Measurements from ENCODE around the gene ADD3.

ADD3 gene

GRCh38 chr10:110153396-110153795, 145.6 kb downstream of the ADD3 start:
- no peak for TF ChIP-seq CTCF (IDR thresholded peaks at IDR 0.05; ENCODE audit: low read depth, low read length)
- no peak overlapping the region for H3K4me3 ChIP-seq (replicated peaks in 1 of 2; ENCODE audit: low read depth in 2 of 2, low read length in 2 of 2)
- DNase-seq (ENCODE audit: low read depth in 2 of 2): no peak

- TF ChIP-seq CTCF (IDR thresholded peaks at IDR 0.05; ENCODE audit: low read depth, low read length): no peak
- DNase-seq (ENCODE audit: low read depth in 2 of 2): no peak
- no peak overlapping the region for H3K4me3 ChIP-seq (replicated peaks in 1 of 2; ENCODE audit: low read depth in 2 of 2, low read length in 2 of 2)
These were observed 148.3 kb downstream of the ADD3 start for GRCh38 chr10:110156046-110156445.

DNA sequence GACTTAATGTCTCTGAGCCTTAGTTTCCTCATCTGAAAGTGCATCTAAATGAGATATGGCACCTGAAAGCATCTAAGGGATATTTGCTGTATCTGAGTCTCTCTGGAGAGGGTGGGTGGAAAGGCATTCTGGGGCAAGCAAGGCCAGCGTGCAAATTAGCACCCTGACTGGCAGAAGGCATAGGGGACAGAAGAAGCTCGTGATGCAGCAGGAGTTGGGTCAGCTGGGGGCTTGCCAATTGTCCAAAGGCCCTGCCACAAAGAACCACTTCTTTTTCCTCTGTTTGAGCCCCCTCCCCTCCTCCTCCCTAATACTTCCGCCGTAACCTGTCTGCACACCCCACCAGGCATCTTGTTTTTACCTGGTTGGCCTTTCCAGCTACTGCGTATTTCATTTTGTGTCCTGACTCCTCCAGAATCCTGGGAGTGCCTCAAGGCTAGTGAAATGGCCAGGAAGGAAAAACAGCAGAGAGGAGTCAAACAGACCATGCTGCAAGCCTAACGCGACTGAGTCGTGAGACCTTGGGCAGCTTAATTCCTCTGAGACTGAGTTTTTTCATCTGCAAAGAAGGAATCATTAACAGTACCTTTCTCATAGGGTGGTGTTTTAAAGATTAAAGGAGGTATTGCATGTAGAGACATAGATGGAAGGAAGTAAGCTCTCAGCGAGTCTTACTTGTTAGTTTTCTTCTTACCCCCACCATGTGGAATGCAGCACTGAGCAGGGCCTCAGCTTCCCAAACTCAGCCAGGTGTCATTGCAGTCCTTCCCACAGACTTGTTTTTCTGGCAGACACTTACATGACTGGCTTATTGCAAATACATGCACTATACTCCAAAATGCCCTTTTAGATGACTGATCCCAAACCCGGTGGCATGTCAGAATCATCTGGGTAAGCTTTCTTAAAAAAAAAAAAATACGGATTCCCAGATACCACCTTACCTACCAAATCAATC, 150.5 kb downstream of the ADD3 start:
- DNase-seq (ENCODE audit: low read depth in 2 of 2): no peak
- H3K4me3 ChIP-seq (replicated peaks in 1 of 2; ENCODE audit: low read depth in 2 of 2, low read length in 2 of 2): no peak overlapping the region
- TF ChIP-seq CTCF (IDR thresholded peaks at IDR 0.05; ENCODE audit: low read depth, low read length): no peak

GRCh38 chr10:110160081-110160480, 152.3 kb downstream of the ADD3 start:
- TF ChIP-seq CTCF (IDR thresholded peaks at IDR 0.05; ENCODE audit: low read depth, low read length): no peak
- H3K4me3 ChIP-seq (replicated peaks in 1 of 2; ENCODE audit: low read depth in 2 of 2, low read length in 2 of 2): no peak overlapping the region
- DNase-seq (ENCODE audit: low read depth in 2 of 2): no peak

GRCh38 chr10:110160522-110160921, 152.7 kb downstream of the ADD3 start:
- no peak overlapping the region for H3K4me3 ChIP-seq (replicated peaks in 1 of 2; ENCODE audit: low read depth in 2 of 2, low read length in 2 of 2)
- no peak for DNase-seq (ENCODE audit: low read depth in 2 of 2)
- TF ChIP-seq CTCF (IDR thresholded peaks at IDR 0.05; ENCODE audit: low read depth, low read length): no peak

DNA sequence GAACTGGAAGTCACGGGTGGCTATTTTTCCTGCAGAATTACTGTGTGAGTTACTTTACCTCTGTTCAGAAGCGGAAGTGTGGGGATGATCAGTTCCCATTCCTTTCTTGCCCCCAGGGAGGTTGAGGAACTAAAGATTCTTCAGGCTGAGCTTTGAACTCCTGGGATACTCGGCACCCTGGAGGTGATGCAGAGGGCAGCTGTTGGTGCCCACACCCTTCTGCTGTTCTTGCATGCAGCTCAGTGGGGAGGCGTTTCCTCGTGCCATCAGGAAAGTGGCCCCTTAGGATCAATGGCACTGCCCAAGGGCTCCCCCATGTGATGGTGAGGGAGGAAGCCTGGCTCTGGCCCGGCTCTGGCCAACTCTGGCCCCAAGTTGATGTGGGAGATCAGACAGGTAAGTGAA, 155.0 kb downstream of the ADD3 start:
- H3K4me3 ChIP-seq (replicated peaks in 1 of 2; ENCODE audit: low read depth in 2 of 2, low read length in 2 of 2): no peak overlapping the region
- no peak for DNase-seq (ENCODE audit: low read depth in 2 of 2)
- TF ChIP-seq CTCF (IDR thresholded peaks at IDR 0.05; ENCODE audit: low read depth, low read length): no peak

Measured in cardiac fibroblast (primary cell).